Measurements from ENCODE around the gene SUN1.

GRCh38 chr7:832968-833424 is 720 bp downstream of the SUN1 start:
- no peak for TF ChIP-seq EZH2 (IDR thresholded peaks at IDR 0.05; ENCODE audit: low read length, missing control alignments)
- TF ChIP-seq, protein P1, sequence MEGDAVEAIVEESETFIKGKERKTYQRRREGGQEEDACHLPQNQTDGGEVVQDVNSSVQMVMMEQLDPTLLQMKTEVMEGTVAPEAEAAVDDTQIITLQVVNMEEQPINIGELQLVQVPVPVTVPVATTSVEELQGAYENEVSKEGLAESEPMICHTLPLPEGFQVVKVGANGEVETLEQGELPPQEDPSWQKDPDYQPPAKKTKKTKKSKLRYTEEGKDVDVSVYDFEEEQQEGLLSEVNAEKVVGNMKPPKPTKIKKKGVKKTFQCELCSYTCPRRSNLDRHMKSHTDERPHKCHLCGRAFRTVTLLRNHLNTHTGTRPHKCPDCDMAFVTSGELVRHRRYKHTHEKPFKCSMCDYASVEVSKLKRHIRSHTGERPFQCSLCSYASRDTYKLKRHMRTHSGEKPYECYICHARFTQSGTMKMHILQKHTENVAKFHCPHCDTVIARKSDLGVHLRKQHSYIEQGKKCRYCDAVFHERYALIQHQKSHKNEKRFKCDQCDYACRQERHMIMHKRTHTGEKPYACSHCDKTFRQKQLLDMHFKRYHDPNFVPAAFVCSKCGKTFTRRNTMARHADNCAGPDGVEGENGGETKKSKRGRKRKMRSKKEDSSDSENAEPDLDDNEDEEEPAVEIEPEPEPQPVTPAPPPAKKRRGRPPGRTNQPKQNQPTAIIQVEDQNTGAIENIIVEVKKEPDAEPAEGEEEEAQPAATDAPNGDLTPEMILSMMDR (conservative IDR thresholded peaks at IDR 0.05 in 1 of 2, IDR thresholded peaks at IDR 0.05 in 1 of 2; ENCODE audit: low read depth in 1 of 2, low read length in 2 of 2), result no peak

Data from fibroblast of lung (primary cell).